A673 (cell line): ENCODE data around the gene C3orf62. TPM values are rescaled to one million over a fixed set of nuclear protein-coding genes. Genes with fewer than 3 reads are reported as not detected.

Experiments
- BruUV-seq: library from RNA; stranded (reverse); fragments of 400-500 nt; replicated peaks from 2 replicates; lab custom pipeline; 2021; lab: Mats Ljungman, UMichigan
- CTCF ChIA-PET: fragments of 300-600 bp; sonication (Branson Sonifier 250); formaldehyde crosslinking; loops from one replicate; lab custom pipeline; 2022; ENCODE audit warnings: antibody characterized with exemption; lab: Charles Lee
- POLR2A ChIA-PET: fragments of 300-600 bp; sonication (Branson Sonifier 250); formaldehyde crosslinking; loops from one replicate; lab custom pipeline; 2022; ENCODE audit warnings: antibody characterized with exemption; ENCODE audit not compliant: low non-redundant PET; lab: Charles Lee
- DNase-seq: peaks from one replicate; pipeline ENCODE4 v3.0.0-alpha.2; 2015; ENCODE audit warnings: low spot score
- H3K27ac ChIP-seq: fragments of 200-600 bp; sonication (generic); 2 replicates; pipeline ENCODE4 v1.5.1; 2016; ENCODE audit warnings: mixed run types, low read depth, mild to moderate bottlenecking, mixed read lengths, antibody characterized with exemption, low read length; ENCODE audit not compliant: poor library complexity, severe bottlenecking
- H3K27me3 ChIP-seq: fragments of 200-600 bp; sonication (generic); replicated peaks from 2 replicates; pipeline ENCODE4 v1.6.1; 2017; ENCODE audit warnings: mixed run types, low read depth, mild to moderate bottlenecking, mixed read lengths, antibody characterized with exemption, low read length; ENCODE audit not compliant: insufficient read depth, poor library complexity
- H3K36me3 ChIP-seq: fragments of 200-600 bp; sonication (generic); 2 replicates; pipeline ENCODE4 v1.6.1; 2016; ENCODE audit warnings: mixed run types, mild to moderate bottlenecking, mixed read lengths, antibody characterized with exemption, low read length; ENCODE audit not compliant: insufficient read depth, poor library complexity, severe bottlenecking
- H3K4me1 ChIP-seq: fragments of 200-600 bp; sonication (generic); 2 replicates; pipeline ENCODE4 v1.6.1; 2017; ENCODE audit warnings: mixed run types, mild to moderate bottlenecking, mixed read lengths, antibody characterized with exemption, low read length; ENCODE audit not compliant: insufficient read depth, poor library complexity, severe bottlenecking
- H3K4me3 ChIP-seq: fragments of 200-600 bp; sonication (generic); 2 replicates; pipeline ENCODE4 v1.5.1; 2016; ENCODE audit warnings: low read depth, mixed run types, mild to moderate bottlenecking, mixed read lengths, low read length; ENCODE audit not compliant: poor library complexity, severe bottlenecking
- H3K9me3 ChIP-seq: fragments of 200-600 bp; sonication (generic); 2 replicates; pipeline ENCODE4 v1.6.1; 2016; ENCODE audit warnings: mixed run types, low read depth, mild to moderate bottlenecking, mixed read lengths, antibody characterized with exemption, low read length; ENCODE audit not compliant: poor library complexity, severe bottlenecking
- EZH2 ChIP-seq: fragments of 200-600 bp; sonication (generic); IDR thresholded peaks from 2 replicates; pipeline ENCODE4 v1.6.1; 2017; ENCODE audit warnings: borderline replicate concordance, low read depth, mild to moderate bottlenecking, mixed read lengths, antibody characterized with exemption, low read length; ENCODE audit not compliant: poor library complexity, severe bottlenecking
- intact Hi-C: fragments of 100-400 bp; cut with micrococcal nuclease; formaldehyde crosslinking; loops from one replicate; pipeline ENCODE4 v1.10.0; 2022; ENCODE audit not compliant: unreplicated experiment
- total RNA-seq: library from RNA; stranded (reverse); gene quantifications from 2 replicates; pipeline ENCODE4 v1.2.3, GENCODE V29; 2021
- TF ChIP-seq, protein P1 (sequence below): fragments of 300-800, 200-600 bp; sonication (generic); conservative IDR thresholded peaks from 2 replicates; pipeline ENCODE4 v1.5.1; 2017; ENCODE audit warnings: low read depth, mild to moderate bottlenecking, antibody characterized with exemption, low read length, moderate library complexity, mixed read lengths

Gene C3orf62
- total RNA-seq, 1 experiment from 2014 or later: 2.0 TPM

- Histone ChIP-seq H3K4me3 (no peak overlapping the region), H3K27ac (no peak overlapping the region), H3K36me3 (peaks cover 8% of the 10 kb centered on the region), H3K9me3 (no peaks in the 10 kb centered on the region), H3K27me3 (no peaks in the 10 kb centered on the region), H3K4me1 (no peaks in the 10 kb centered on the region)
- POLR2A ChIA-PET: no interaction called here
- no peak for DNase-seq
- CTCF ChIA-PET: no interaction called here
- BruUV-seq: no TSS peak
- TF ChIP-seq, protein P1, sequence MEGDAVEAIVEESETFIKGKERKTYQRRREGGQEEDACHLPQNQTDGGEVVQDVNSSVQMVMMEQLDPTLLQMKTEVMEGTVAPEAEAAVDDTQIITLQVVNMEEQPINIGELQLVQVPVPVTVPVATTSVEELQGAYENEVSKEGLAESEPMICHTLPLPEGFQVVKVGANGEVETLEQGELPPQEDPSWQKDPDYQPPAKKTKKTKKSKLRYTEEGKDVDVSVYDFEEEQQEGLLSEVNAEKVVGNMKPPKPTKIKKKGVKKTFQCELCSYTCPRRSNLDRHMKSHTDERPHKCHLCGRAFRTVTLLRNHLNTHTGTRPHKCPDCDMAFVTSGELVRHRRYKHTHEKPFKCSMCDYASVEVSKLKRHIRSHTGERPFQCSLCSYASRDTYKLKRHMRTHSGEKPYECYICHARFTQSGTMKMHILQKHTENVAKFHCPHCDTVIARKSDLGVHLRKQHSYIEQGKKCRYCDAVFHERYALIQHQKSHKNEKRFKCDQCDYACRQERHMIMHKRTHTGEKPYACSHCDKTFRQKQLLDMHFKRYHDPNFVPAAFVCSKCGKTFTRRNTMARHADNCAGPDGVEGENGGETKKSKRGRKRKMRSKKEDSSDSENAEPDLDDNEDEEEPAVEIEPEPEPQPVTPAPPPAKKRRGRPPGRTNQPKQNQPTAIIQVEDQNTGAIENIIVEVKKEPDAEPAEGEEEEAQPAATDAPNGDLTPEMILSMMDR: no peak
- TF ChIP-seq EZH2: no peak
- intact Hi-C loops: no loop called here
Measured at GRCh38 chr3:49305608-49306007, 28.6 kb upstream of the C3orf62 start.

GRCh38 chr3:49302613-49303012, 25.6 kb upstream of the C3orf62 start:
- no peak for TF ChIP-seq EZH2
- TF ChIP-seq, protein P1: no peak
- no TSS peak for BruUV-seq
- DNase-seq: no peak
- Histone ChIP-seq H3K27me3 (no peaks in the 10 kb centered on the region), H3K36me3 (peaks cover 8% of the 10 kb centered on the region), H3K4me3 (no peak overlapping the region), H3K4me1 (no peaks in the 10 kb centered on the region), H3K27ac (no peak overlapping the region), H3K9me3 (no peaks in the 10 kb centered on the region)
- intact Hi-C loops: no loop called here
- ChIA-PET POLR2A (no interaction called here), CTCF (no interaction called here)

- Histone ChIP-seq H3K4me1 (no peaks in the 10 kb centered on the region), H3K27ac (no peak overlapping the region), H3K36me3 (peaks cover 10% of the 10 kb centered on the region), H3K27me3 (no peaks in the 10 kb centered on the region), H3K9me3 (no peaks in the 10 kb centered on the region), H3K4me3 (no peak overlapping the region)
- no TSS peak for BruUV-seq
- POLR2A ChIA-PET: no interaction called here
- no peak for TF ChIP-seq EZH2
- TF ChIP-seq, protein P1: no peak
- intact Hi-C loops: no loop called here
- no peak for DNase-seq
- CTCF ChIA-PET: no interaction called here
Measured at GRCh38 chr3:49300595-49300994, 23.6 kb upstream of the C3orf62 start.
